Measurements from ENCODE around the gene TBCD.

DNA sequence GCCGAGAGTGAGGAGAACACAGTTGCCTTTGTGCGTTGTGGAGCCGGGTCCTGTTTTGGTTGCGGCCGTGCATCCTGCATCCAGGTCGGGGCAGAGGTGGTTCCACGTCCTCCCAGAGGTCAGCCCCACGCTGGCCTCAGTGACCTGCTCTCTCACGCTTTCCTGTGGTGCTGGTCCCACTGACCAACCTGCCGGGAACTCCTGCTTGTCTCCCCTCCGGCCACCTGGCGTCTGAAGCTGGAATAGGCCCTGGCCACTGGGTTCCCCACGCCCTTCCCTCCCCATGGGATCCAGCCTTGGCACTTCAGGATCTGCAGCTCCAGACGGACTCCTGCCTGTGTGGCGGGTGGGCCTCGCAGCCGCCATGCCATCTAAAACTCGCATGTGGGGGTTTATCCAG lies 173.5 kb downstream of the TBCD start:
- TF ChIP-seq, protein P1, sequence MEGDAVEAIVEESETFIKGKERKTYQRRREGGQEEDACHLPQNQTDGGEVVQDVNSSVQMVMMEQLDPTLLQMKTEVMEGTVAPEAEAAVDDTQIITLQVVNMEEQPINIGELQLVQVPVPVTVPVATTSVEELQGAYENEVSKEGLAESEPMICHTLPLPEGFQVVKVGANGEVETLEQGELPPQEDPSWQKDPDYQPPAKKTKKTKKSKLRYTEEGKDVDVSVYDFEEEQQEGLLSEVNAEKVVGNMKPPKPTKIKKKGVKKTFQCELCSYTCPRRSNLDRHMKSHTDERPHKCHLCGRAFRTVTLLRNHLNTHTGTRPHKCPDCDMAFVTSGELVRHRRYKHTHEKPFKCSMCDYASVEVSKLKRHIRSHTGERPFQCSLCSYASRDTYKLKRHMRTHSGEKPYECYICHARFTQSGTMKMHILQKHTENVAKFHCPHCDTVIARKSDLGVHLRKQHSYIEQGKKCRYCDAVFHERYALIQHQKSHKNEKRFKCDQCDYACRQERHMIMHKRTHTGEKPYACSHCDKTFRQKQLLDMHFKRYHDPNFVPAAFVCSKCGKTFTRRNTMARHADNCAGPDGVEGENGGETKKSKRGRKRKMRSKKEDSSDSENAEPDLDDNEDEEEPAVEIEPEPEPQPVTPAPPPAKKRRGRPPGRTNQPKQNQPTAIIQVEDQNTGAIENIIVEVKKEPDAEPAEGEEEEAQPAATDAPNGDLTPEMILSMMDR (IDR thresholded peaks at IDR 0.05; ENCODE audit: poor library complexity, severe bottlenecking), result no peak
- TF ChIP-seq TAF1 (IDR thresholded peaks at IDR 0.05; ENCODE audit: low read depth) (no peak), POLR2AphosphoS5 (IDR thresholded peaks at IDR 0.05) (no peak), EP300 (conservative IDR thresholded peaks at IDR 0.05; ENCODE audit: poor library complexity, severe bottlenecking) (no peak), EZH2 (IDR thresholded peaks at IDR 0.05; ENCODE audit: borderline replicate concordance, insufficient read depth, low read length, poor library complexity, severe bottlenecking) (no peak)
- TF ChIP-seq, protein P2, sequence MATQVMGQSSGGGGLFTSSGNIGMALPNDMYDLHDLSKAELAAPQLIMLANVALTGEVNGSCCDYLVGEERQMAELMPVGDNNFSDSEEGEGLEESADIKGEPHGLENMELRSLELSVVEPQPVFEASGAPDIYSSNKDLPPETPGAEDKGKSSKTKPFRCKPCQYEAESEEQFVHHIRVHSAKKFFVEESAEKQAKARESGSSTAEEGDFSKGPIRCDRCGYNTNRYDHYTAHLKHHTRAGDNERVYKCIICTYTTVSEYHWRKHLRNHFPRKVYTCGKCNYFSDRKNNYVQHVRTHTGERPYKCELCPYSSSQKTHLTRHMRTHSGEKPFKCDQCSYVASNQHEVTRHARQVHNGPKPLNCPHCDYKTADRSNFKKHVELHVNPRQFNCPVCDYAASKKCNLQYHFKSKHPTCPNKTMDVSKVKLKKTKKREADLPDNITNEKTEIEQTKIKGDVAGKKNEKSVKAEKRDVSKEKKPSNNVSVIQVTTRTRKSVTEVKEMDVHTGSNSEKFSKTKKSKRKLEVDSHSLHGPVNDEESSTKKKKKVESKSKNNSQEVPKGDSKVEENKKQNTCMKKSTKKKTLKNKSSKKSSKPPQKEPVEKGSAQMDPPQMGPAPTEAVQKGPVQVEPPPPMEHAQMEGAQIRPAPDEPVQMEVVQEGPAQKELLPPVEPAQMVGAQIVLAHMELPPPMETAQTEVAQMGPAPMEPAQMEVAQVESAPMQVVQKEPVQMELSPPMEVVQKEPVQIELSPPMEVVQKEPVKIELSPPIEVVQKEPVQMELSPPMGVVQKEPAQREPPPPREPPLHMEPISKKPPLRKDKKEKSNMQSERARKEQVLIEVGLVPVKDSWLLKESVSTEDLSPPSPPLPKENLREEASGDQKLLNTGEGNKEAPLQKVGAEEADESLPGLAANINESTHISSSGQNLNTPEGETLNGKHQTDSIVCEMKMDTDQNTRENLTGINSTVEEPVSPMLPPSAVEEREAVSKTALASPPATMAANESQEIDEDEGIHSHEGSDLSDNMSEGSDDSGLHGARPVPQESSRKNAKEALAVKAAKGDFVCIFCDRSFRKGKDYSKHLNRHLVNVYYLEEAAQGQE (IDR thresholded peaks at IDR 0.05; ENCODE audit: borderline replicate concordance), result no peak

All from neural cell (in vitro differentiated cells).